ENCODE data around the gene PACSIN1.

GRCh38 chr6:34484391-34484790 lies 18.5 kb downstream of the PACSIN1 start:
- TF ChIP-seq ZBTB11 (tag by site-specific recombination; conservative IDR thresholded peaks at IDR 0.05; ENCODE audit: low read depth), result no peak
- TF ChIP-seq ZNF768 (tag by site-specific recombination; IDR thresholded peaks at IDR 0.05), result no peak
- no peak for TF ChIP-seq ZNF549 (tag by site-specific recombination; IDR thresholded peaks at IDR 0.05)
- TF ChIP-seq SETDB1 (IDR thresholded peaks at IDR 0.05; ENCODE audit: insufficient read length, low read length), result no peak

Data from HEK293 (cell line).